GM23338 (cell line): Measurements from ENCODE around the gene RAB22A. TPM values are rescaled to one million over a fixed set of nuclear protein-coding genes. Genes with fewer than 3 reads are reported as not detected.

Experiments used
- ATAC-seq: fragments of 200-7000 bp; cut with Tn5 transposase; 3 replicates; pipeline ENCODE4 v1.9.1; 2020
- DNase-seq: peaks from one replicate; pipeline ENCODE4 v3.0.0-alpha.2; 2015; ENCODE audit warnings: low spot score
- H2AFZ ChIP-seq: fragments of 200-600 bp; sonication (generic); 2 replicates; pipeline ENCODE4 v1.8.0; 2016; ENCODE audit warnings: antibody characterized with exemption, mild to moderate bottlenecking, moderate library complexity
- H3F3A ChIP-seq: fragments of 200-600 bp; sonication (generic); replicated peaks from 2 replicates; pipeline ENCODE4 v1.8.0; 2017; ENCODE audit warnings: antibody characterized with exemption, mixed run types, low read depth
- H3K27ac ChIP-seq: fragments of 200-600 bp; sonication (generic); 2 replicates; pipeline ENCODE4 v1.6.1; 2016; ENCODE audit warnings: low read depth
- H3K27me3 ChIP-seq: fragments of 200-600 bp; sonication (generic); 2 replicates; pipeline ENCODE4 v1.8.0; 2016; ENCODE audit warnings: mild to moderate bottlenecking, mixed run types, moderate library complexity; ENCODE audit not compliant: insufficient read depth
- H3K36me3 ChIP-seq: fragments of 200-600 bp; sonication (generic); 2 replicates; pipeline ENCODE4 v1.8.0; 2016; ENCODE audit warnings: mild to moderate bottlenecking; ENCODE audit not compliant: insufficient read depth
- H3K4me1 ChIP-seq: fragments of 200-600 bp; sonication (generic); 2 replicates; pipeline ENCODE4 v1.8.0; 2016; ENCODE audit warnings: mild to moderate bottlenecking, moderate library complexity; ENCODE audit not compliant: insufficient read depth
- H3K4me2 ChIP-seq: fragments of 200-600 bp; sonication (generic); 2 replicates; pipeline ENCODE4 v1.7.1; 2017; ENCODE audit warnings: mixed run types
- H3K4me3 ChIP-seq: fragments of 200-600 bp; sonication (generic); 2 replicates; pipeline ENCODE4 v1.6.1; 2016; ENCODE audit warnings: mixed run types
- H3K79me2 ChIP-seq: fragments of 200-600 bp; sonication (generic); replicated peaks from 2 replicates; pipeline ENCODE4 v1.8.0; 2017; ENCODE audit warnings: mild to moderate bottlenecking; ENCODE audit not compliant: insufficient read depth
- H3K9me2 ChIP-seq: fragments of 200-600 bp; sonication (generic); 2 replicates; pipeline ENCODE4 v1.8.0; 2017; ENCODE audit not compliant: insufficient read depth
- H4K20me1 ChIP-seq: fragments of 200-600 bp; sonication (generic); replicated peaks from 2 replicates; pipeline ENCODE4 v1.8.0; 2017; ENCODE audit warnings: mild to moderate bottlenecking; ENCODE audit not compliant: insufficient read depth
- H3K27ac Mint-ChIP-seq: 2 replicates; pipeline ENCODE4 v1.8.0; 2020; ENCODE audit warnings: inconsistent platforms, mild to moderate bottlenecking, moderate library complexity, mixed read lengths
- H3K27me3 Mint-ChIP-seq: 3 replicates; pipeline ENCODE4 v1.8.0; 2022; ENCODE audit warnings: low read depth, mild to moderate bottlenecking, moderate library complexity, mixed read lengths, inconsistent platforms; ENCODE audit not compliant: insufficient read depth, poor library complexity
- H3K36me3 Mint-ChIP-seq: 3 replicates; pipeline ENCODE4 v1.8.0; 2021; ENCODE audit warnings: low read depth, mild to moderate bottlenecking, inconsistent platforms, moderate library complexity, mixed read lengths
- H3K4me1 Mint-ChIP-seq: 3 replicates; pipeline ENCODE4 v1.8.0; 2020; ENCODE audit warnings: mild to moderate bottlenecking, inconsistent platforms, mixed read lengths
- H3K4me3 Mint-ChIP-seq: 3 replicates; pipeline ENCODE4 v1.8.0; 2021; ENCODE audit warnings: moderate library complexity, mild to moderate bottlenecking, inconsistent platforms, mixed read lengths
- H3K9me3 Mint-ChIP-seq: 3 replicates; pipeline ENCODE4 v1.8.0; 2020; ENCODE audit warnings: moderate library complexity, mild to moderate bottlenecking, inconsistent platforms, mixed read lengths
- CREB1 ChIP-seq: fragments of 250-450 bp; sonication (Bioruptor Pico); IDR thresholded peaks from 2 replicates; pipeline ENCODE4 v1.5.0; 2020; ENCODE audit warnings: low read depth, mild to moderate bottlenecking, moderate library complexity
- CTCF ChIP-seq, 2 experiments: fragments of 200-600 bp in 1 of 2; sonication (generic) in 1 of 2; conservative IDR thresholded peaks; 2 replicates each; pipeline versions ENCODE4 v1.5.1 to v1.6.1; 2016 to 2017; ENCODE audit warnings: antibody characterized with exemption in 2 of 2, low read depth in 2 of 2, mild to moderate bottlenecking in 2 of 2, moderate library complexity in 1 of 2
- ETS1 ChIP-seq: IDR thresholded peaks from 2 replicates; pipeline ENCODE4 v1.6.1; 2016; ENCODE audit warnings: antibody characterized with exemption
- POLR2AphosphoS5 ChIP-seq: IDR thresholded peaks from 2 replicates; pipeline ENCODE4 v1.6.1; 2016; ENCODE audit warnings: antibody characterized with exemption, low read depth
- REST ChIP-seq: IDR thresholded peaks from one replicate; pipeline ENCODE4 v1.6.1; 2018; ENCODE audit warnings: antibody characterized with exemption; ENCODE audit not compliant: unreplicated experiment
- STAT1 ChIP-seq: IDR thresholded peaks from one replicate; pipeline ENCODE4 v1.6.1; 2016; ENCODE audit warnings: antibody characterized with exemption; ENCODE audit not compliant: unreplicated experiment
- ZNF114 ChIP-seq: fragments of 250-450 bp; sonication (Bioruptor Pico); IDR thresholded peaks from 2 replicates; pipeline ENCODE4 v1.5.0; 2020; ENCODE audit warnings: mild to moderate bottlenecking, moderate library complexity
- ZNF331 ChIP-seq: fragments of 250-450 bp; sonication (Bioruptor Pico); IDR thresholded peaks from 2 replicates; pipeline ENCODE4 v1.5.0; 2020; ENCODE audit warnings: low read depth, mild to moderate bottlenecking, moderate library complexity
- polyA plus RNA-seq: library from polyadenylated mRNA; unstranded; fragments of >200 nt; fragmentation: Nextera tagmentation; extraction: Ambion mirVana; gene quantifications from 2 replicates; pipeline ENCODE4 v1.2.1, GENCODE V29; 2016
- total RNA-seq: library from RNA; depleted of rRNA; stranded (reverse); fragments of >200 nt; shearing (Covaris generic); gene quantifications from 2 replicates; pipeline ENCODE4 v1.2.3, GENCODE V29; 2014

RAB22A gene
- total and polyA plus RNA-seq, 2 experiments from 2014 or later: 3.3 to 6.8 TPM

GRCh38 chr20:58388028-58388601, 78.6 kb downstream of the RAB22A start:
- H3K36me3 Mint-ChIP-seq: peaks cover 16% of the 10 kb centered on the region; the same call in 2 of the 3 replicates
- Histone ChIP-seq H3K27ac (no peak overlapping the region), H2AFZ (no peak overlapping the region), H4K20me1 (peaks cover 7% of the 10 kb centered on the region; the same call in 1 of the 2 replicates), H3K27me3 (no peaks in the 10 kb centered on the region), H3K36me3 (no peaks in the 10 kb centered on the region), H3K4me2 (peak overlapping the region; percentile 67), H3K4me1 (peaks cover 9% of the 10 kb centered on the region; the same call in 1 of the 2 replicates), H3K4me3 (peak overlapping the region; percentile 78), H3K79me2 (peaks cover 37% of the 10 kb centered on the region), H3F3A (peaks cover 4% of the 10 kb centered on the region; the same call in 1 of the 2 replicates), H3K9me2 (no peaks in the 10 kb centered on the region)
- H3K27ac Mint-ChIP-seq: no peak overlapping the region
- DNase-seq: no peak
- TF ChIP-seq REST (no peak), ZNF331 (no peak)
- H3K4me3 Mint-ChIP-seq: peak overlapping the region; percentile 77; the same call in 1 of the 3 replicates
- peaks cover 20% of the 10 kb centered on the region for H3K4me1 Mint-ChIP-seq
- no peak for ATAC-seq
- H3K27me3 Mint-ChIP-seq: peaks cover 3% of the 10 kb centered on the region
- no peaks in the 10 kb centered on the region for H3K9me3 Mint-ChIP-seq

DNA sequence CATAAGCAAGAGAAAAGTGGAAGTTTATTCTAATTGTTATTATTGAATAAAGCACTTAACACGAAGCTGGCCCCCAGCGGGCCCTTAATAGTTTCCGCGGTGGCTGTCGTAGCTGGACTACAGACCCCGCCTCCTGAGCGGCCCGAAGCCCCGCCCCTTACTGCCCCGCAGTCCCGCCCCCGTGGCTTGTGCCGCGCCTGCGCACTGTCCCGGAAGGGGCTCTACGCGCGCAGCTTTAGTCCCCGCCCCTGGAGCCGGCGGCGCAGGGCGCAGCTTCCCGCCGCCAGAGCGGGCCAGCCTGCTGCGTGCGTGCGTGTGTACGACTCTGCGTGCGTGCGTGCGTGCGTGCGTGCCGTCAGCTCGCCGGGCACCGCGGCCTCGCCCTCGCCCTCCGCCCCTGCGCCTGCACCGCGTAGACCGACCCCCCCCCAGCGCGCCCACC, 79.4 kb downstream of the RAB22A start, which contains the start of gene VAPB:
TSS of gene VAPB (plus strand) at position 348 of the 442 bp plus-strand sequence. CDS start 231 bp downstream, outside the sequence.
- H3K79me2 ChIP-seq: peaks cover 45% of the 10 kb centered on the region
- Mint-ChIP-seq H3K9me3 (no peaks in the 10 kb centered on the region), H3K4me3 (peak within 1 kb of the TSS; percentile 85), H3K4me1 (peaks cover 22% of the 10 kb centered on the region), H3K36me3 (peaks cover 16% of the 10 kb centered on the region; the same call in 2 of the 3 replicates), H3K27ac (peak within 1 kb of the TSS; percentile 85), H3K27me3 (peaks cover 5% of the 10 kb centered on the region)
- H3K4me1 ChIP-seq: peaks cover 9% of the 10 kb centered on the region; the same call in 1 of the 2 replicates
- H2AFZ ChIP-seq: peak within 1 kb of the TSS; percentile 87
- TF ChIP-seq ETS1 (peak; percentile 48; the same call in 1 of the 2 replicates), POLR2AphosphoS5 (peak; percentile 80), CREB1 (CRISPR knock-in tag) (peak; percentile 24; the same call in 1 of the 2 replicates), ZNF114 (CRISPR knock-in tag) (no peak), STAT1 (no peak), CTCF (conservative IDR thresholded peaks at IDR 0.05; ENCODE audit: low read depth in 2 of 2) (no peak)
- H3K27ac ChIP-seq: peak within 1 kb of the TSS; percentile 56; the same call in 1 of the 2 replicates
- no peaks in the 10 kb centered on the region for H3K36me3 ChIP-seq
- peak; percentile 96 for DNase-seq
- peak within 1 kb of the TSS; percentile 78 for H3K4me3 ChIP-seq
- no peaks in the 10 kb centered on the region for H3K27me3 ChIP-seq
- peak; percentile 97 for ATAC-seq
- peak within 1 kb of the TSS; percentile 94 for H3K4me2 ChIP-seq
- H3F3A ChIP-seq: peaks cover 4% of the 10 kb centered on the region; the same call in 1 of the 2 replicates
- no peaks in the 10 kb centered on the region for H3K9me2 ChIP-seq
- peaks cover 13% of the 10 kb centered on the region for H4K20me1 ChIP-seq
